ENCODE data around the gene PALD1. TPM values are rescaled to one million over a fixed set of nuclear protein-coding genes. Genes with fewer than 3 reads are reported as not detected.
"Not testable (repeated sequence)": the region's sequence is repeated elsewhere in the genome, so short reads cannot be mapped to it uniquely, and the experiment has no call there.

PALD1 gene
- total and polyA plus RNA-seq, 9 donors, result 14.0 to 21.3 (median 18.3) TPM

GRCh38 chr10:70481831-70482530, 3.4 kb downstream of the PALD1 start:
- H3K27ac ChIP-seq (ENCODE audit: low read length), result peak overlapping the region; percentile 52
- no peak overlapping the region for H3K4me3 ChIP-seq (ENCODE audit: low read length)
- 20% methylated on average over 6 of the region's 7 CpGs for WGBS (ENCODE audit: insufficient coverage)
- H3K9me3 ChIP-seq (replicated peaks; ENCODE audit: control insufficient read depth, low read depth, low read length), result no peaks in the 10 kb centered on the region
- peaks cover 6% of the 10 kb centered on the region for H3K27me3 ChIP-seq (ENCODE audit: control insufficient read depth, insufficient read depth, low read length)
- peaks cover 13% of the 10 kb centered on the region for H3K36me3 ChIP-seq (ENCODE audit: control insufficient read depth, insufficient read depth, low read length)
- peaks cover 56% of the 10 kb centered on the region for H3K4me1 ChIP-seq (ENCODE audit: control insufficient read depth, insufficient read depth, low read length)
- peak; percentile 86 for DNase-seq

- H3K27me3 ChIP-seq (ENCODE audit: control insufficient read depth, insufficient read depth, low read length), result no peaks in the 10 kb centered on the region
- peak; percentile 55 for DNase-seq
- H3K27ac ChIP-seq (ENCODE audit: low read length), result peak overlapping the region; percentile 52
- no peak overlapping the region for H3K4me3 ChIP-seq (ENCODE audit: low read length)
- H3K36me3 ChIP-seq (ENCODE audit: control insufficient read depth, insufficient read depth, low read length), result peaks cover 13% of the 10 kb centered on the region
- 51% methylated on average over 6 of the region's 8 CpGs for WGBS (ENCODE audit: insufficient coverage)
- peaks cover 49% of the 10 kb centered on the region for H3K4me1 ChIP-seq (ENCODE audit: control insufficient read depth, insufficient read depth, low read length)
- H3K9me3 ChIP-seq (replicated peaks; ENCODE audit: control insufficient read depth, low read depth, low read length), result no peaks in the 10 kb centered on the region
Measured at GRCh38 chr10:70482982-70483760, 4.6 kb downstream of the PALD1 start.

DNA sequence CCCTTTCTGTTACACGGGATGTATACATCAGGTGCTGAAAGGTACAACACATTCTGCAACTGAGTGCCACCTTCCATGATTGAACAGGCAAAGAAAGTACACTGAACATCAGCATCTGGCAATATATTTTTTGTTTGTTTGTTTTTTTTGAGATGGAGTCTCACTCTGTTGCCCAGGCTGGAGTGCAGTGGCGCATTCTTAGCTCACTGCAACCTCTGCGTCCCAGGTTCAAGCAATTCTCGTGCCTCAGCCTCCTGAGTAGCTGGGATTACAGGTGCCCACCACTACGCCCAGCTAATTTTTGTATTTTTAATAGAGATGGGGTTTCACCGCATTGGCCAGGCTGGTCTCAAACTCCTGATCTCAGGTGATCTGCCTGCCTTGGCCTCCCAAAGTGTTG, 5.3 kb downstream of the PALD1 start:
- DNase-seq; H3K4me3 ChIP-seq (ENCODE audit: low read length); H3K27ac ChIP-seq (ENCODE audit: low read length); H3K27me3 ChIP-seq (ENCODE audit: control insufficient read depth, insufficient read depth, low read length); H3K9me3 ChIP-seq (replicated peaks; ENCODE audit: control insufficient read depth, low read depth, low read length): not testable (repeated sequence)
- Histone ChIP-seq H3K4me1 (ENCODE audit: control insufficient read depth, insufficient read depth, low read length) (peaks cover 49% of the 10 kb centered on the region), H3K36me3 (ENCODE audit: control insufficient read depth, insufficient read depth, low read length) (peaks cover 13% of the 10 kb centered on the region)
- 65% methylated on average over 4 of the region's 6 CpGs for WGBS (ENCODE audit: insufficient coverage)

GRCh38 chr10:70487824-70488223, 9.3 kb downstream of the PALD1 start:
- Histone ChIP-seq H3K4me3 (ENCODE audit: low read length) (no peak overlapping the region), H3K27ac (ENCODE audit: low read length) (no peak overlapping the region), H3K27me3 (ENCODE audit: control insufficient read depth, insufficient read depth, low read length) (no peaks in the 10 kb centered on the region), H3K9me3 (replicated peaks; ENCODE audit: control insufficient read depth, low read depth, low read length) (no peaks in the 10 kb centered on the region), H3K4me1 (ENCODE audit: control insufficient read depth, insufficient read depth, low read length) (peaks cover 11% of the 10 kb centered on the region), H3K36me3 (ENCODE audit: control insufficient read depth, insufficient read depth, low read length) (peaks cover 15% of the 10 kb centered on the region)
- WGBS (ENCODE audit: insufficient coverage), result no CpG with 5 or more reads among the region's 3 CpGs
- no peak for DNase-seq

- WGBS (ENCODE audit: insufficient coverage), result 100% methylated on average over 2 of the region's 4 CpGs
- no peak for DNase-seq
- Histone ChIP-seq H3K36me3 (ENCODE audit: control insufficient read depth, insufficient read depth, low read length) (peaks cover 19% of the 10 kb centered on the region), H3K27me3 (ENCODE audit: control insufficient read depth, insufficient read depth, low read length) (no peaks in the 10 kb centered on the region), H3K4me3 (ENCODE audit: low read length) (no peak overlapping the region), H3K4me1 (ENCODE audit: control insufficient read depth, insufficient read depth, low read length) (peaks cover 21% of the 10 kb centered on the region), H3K27ac (ENCODE audit: low read length) (no peak overlapping the region), H3K9me3 (replicated peaks; ENCODE audit: control insufficient read depth, low read depth, low read length) (no peaks in the 10 kb centered on the region)
Measured at GRCh38 chr10:70490142-70490541, 11.6 kb downstream of the PALD1 start.

GRCh38 chr10:70491614-70492013, 13.0 kb downstream of the PALD1 start:
- WGBS (ENCODE audit: insufficient coverage), result no CpG with 5 or more reads among the region's 2 CpGs
- Histone ChIP-seq H3K27me3 (ENCODE audit: control insufficient read depth, insufficient read depth, low read length) (no peaks in the 10 kb centered on the region), H3K4me3 (ENCODE audit: low read length) (no peak overlapping the region), H3K4me1 (ENCODE audit: control insufficient read depth, insufficient read depth, low read length) (peaks cover 21% of the 10 kb centered on the region), H3K27ac (ENCODE audit: low read length) (no peak overlapping the region), H3K9me3 (replicated peaks; ENCODE audit: control insufficient read depth, low read depth, low read length) (no peaks in the 10 kb centered on the region), H3K36me3 (ENCODE audit: control insufficient read depth, insufficient read depth, low read length) (peaks cover 10% of the 10 kb centered on the region)
- no peak for DNase-seq

DNA sequence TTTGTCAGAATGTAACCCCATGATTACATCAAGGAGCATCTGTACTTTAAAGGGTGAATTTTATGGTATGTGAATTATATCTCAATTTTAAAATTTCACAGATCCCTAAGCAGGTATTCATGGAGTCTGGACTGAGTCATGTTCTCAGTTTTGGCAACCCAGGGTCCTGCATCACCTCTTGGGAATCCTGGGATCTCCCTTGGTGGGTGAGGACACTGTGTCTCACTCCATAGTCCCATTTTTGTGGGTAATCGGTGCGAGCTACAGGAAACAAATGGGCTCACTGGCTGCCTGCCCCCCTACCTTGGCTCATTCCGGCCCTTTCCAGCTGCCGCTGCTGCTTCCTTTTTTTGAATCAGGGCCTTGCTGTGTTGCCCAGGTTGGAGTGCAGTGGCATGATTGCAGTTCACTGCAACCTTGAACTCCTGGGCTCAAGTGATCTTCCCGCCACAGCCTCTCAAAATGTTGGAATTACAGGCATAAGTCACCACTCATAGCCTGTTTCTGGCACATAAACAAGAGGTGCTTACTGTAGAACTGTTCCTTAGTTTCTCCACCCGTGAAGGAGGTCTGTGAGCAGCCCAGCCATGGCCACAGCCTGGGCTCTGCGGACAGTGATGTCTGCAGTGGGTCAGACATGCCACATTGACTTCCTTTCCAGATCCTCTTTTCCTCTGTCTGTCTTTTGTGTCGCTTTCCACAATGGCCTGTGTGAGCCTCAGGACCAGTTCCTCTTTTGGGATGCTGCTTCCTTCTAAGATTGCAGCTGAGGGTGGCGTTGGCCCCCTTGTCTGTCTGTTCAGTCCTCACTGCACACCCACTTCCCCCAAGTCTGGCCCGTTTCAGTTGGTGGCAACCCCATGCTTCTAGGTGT, 14.5 kb downstream of the PALD1 start:
- Histone ChIP-seq H3K9me3 (replicated peaks; ENCODE audit: control insufficient read depth, low read depth, low read length) (no peaks in the 10 kb centered on the region), H3K27me3 (ENCODE audit: control insufficient read depth, insufficient read depth, low read length) (no peaks in the 10 kb centered on the region), H3K36me3 (ENCODE audit: control insufficient read depth, insufficient read depth, low read length) (peaks cover 7% of the 10 kb centered on the region), H3K4me1 (ENCODE audit: control insufficient read depth, insufficient read depth, low read length) (peaks cover 23% of the 10 kb centered on the region), H3K4me3 (ENCODE audit: low read length) (no peak overlapping the region), H3K27ac (ENCODE audit: low read length) (peak overlapping the region; percentile 7)
- WGBS (ENCODE audit: insufficient coverage), result 68% methylated on average over 8 of the region's 10 CpGs
- peak; percentile 71 for DNase-seq

- Histone ChIP-seq H3K4me1 (ENCODE audit: control insufficient read depth, insufficient read depth, low read length) (peaks cover 23% of the 10 kb centered on the region), H3K27ac (ENCODE audit: low read length) (peak overlapping the region; percentile 35), H3K36me3 (ENCODE audit: control insufficient read depth, insufficient read depth, low read length) (peaks cover 7% of the 10 kb centered on the region), H3K9me3 (replicated peaks; ENCODE audit: control insufficient read depth, low read depth, low read length) (no peaks in the 10 kb centered on the region), H3K27me3 (ENCODE audit: control insufficient read depth, insufficient read depth, low read length) (no peaks in the 10 kb centered on the region), H3K4me3 (ENCODE audit: low read length) (no peak overlapping the region)
- WGBS (ENCODE audit: insufficient coverage), result 51% methylated on average over 9 of the region's 9 CpGs
- DNase-seq, result no peak
Measured at GRCh38 chr10:70493660-70494234, 15.2 kb downstream of the PALD1 start.

DNA sequence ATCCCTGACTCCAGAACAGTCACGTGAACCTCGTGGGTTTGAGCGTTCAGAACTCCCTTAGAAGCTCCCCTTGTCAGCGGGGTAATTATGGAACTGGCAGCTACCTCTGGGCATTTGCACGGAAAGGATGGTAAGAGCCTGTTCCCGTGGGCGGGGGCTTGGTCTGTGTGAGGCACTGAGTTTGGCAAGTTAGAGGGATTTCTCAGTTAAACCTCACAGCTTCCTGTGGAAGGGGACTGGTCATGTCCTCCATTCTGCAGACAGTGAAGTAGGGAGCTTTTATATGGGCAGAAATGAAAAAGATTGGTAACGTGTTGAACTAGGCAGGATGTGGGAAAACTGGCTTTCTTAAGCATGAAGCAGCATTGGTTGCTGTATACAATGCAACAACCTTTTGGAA, 16.0 kb downstream of the PALD1 start:
- 52% methylated on average over 6 of the region's 8 CpGs for WGBS (ENCODE audit: insufficient coverage)
- Histone ChIP-seq H3K4me3 (ENCODE audit: low read length) (no peak overlapping the region), H3K36me3 (ENCODE audit: control insufficient read depth, insufficient read depth, low read length) (peaks cover 7% of the 10 kb centered on the region), H3K27me3 (ENCODE audit: control insufficient read depth, insufficient read depth, low read length) (no peaks in the 10 kb centered on the region), H3K4me1 (ENCODE audit: control insufficient read depth, insufficient read depth, low read length) (peaks cover 30% of the 10 kb centered on the region), H3K9me3 (replicated peaks; ENCODE audit: control insufficient read depth, low read depth, low read length) (no peaks in the 10 kb centered on the region), H3K27ac (ENCODE audit: low read length) (peak overlapping the region; percentile 35)
- no peak for DNase-seq

All from muscle of leg (tissue), 11 donors.